ENCODE results near the gene MYBL2. TPM values are rescaled to one million over a fixed set of nuclear protein-coding genes. Genes with fewer than 3 reads are reported as not detected.

MYBL2 gene
- polyA plus RNA-seq, 1 donor (not counting 4 experiments of a cell fraction or from before 2014, with no cell fraction given), result 4.0 TPM

- Histone ChIP-seq H3K4me1 (ENCODE audit: control insufficient read depth, extremely low read depth, insufficient read depth, low read length) (no peaks in the 10 kb centered on the region), H3K4me2 (ENCODE audit: control insufficient read depth, extremely low read depth, insufficient read depth, low read depth, low read length) (no peak overlapping the region), H3K27ac (ENCODE audit: control insufficient read depth, insufficient read depth, low read length) (no peak overlapping the region), H3K27me3 (ENCODE audit: control insufficient read depth, extremely low read depth, insufficient read depth, low read length) (no peaks in the 10 kb centered on the region), H2AFZ (ENCODE audit: control insufficient read depth, low read length) (no peak overlapping the region), H3K4me3 (ENCODE audit: control insufficient read depth in 2 of 3, extremely low read depth in 1 of 3, insufficient read depth in 2 of 3, low read depth in 1 of 3, low read length in 3 of 3) (no peak overlapping the region), H3K79me2 (ENCODE audit: control insufficient read depth, insufficient read depth, low read length) (no peaks in the 10 kb centered on the region), H3K36me3 (ENCODE audit: control insufficient read depth in 2 of 2, extremely low read depth in 1 of 2, insufficient read depth in 2 of 2, low read length in 2 of 2) (peaks cover 0 to 11% of the 10 kb centered on the region in 2 experiments), H3K9ac (ENCODE audit: control insufficient read depth, extremely low read depth, insufficient read depth, low read length) (no peak overlapping the region), H3K9me3 (ENCODE audit: control insufficient read depth, low read depth, low read length) (no peaks in the 10 kb centered on the region), H3K9me1 (ENCODE audit: control insufficient read depth, extremely low read depth, insufficient read depth, low read length) (no peaks in the 10 kb centered on the region), H4K20me1 (ENCODE audit: control insufficient read depth, extremely low read depth, insufficient read depth, low read length) (no peaks in the 10 kb centered on the region)
- TF ChIP-seq EZH2 (IDR thresholded peaks at IDR 0.05; ENCODE audit: low read length), result no peak
- no peak for TF ChIP-seq CTCF (optimal IDR thresholded peaks at IDR 0.05 in 1 of 3, IDR thresholded peaks at IDR 0.05 in 1 of 3, conservative IDR thresholded peaks at IDR 0.05 in 1 of 3; ENCODE audit: extremely low read depth in 1 of 3, insufficient read depth in 2 of 3, low read length in 3 of 3)
- DNase-seq (ENCODE audit: low read depth, low spot score) (no peak), FAIRE-seq (no peak)
- dilution Hi-C loops (cut with MboI; ENCODE audit: extremely low pct_ligation_motif_present, low sequenced_read_pairs), result no loop called here
These were observed 33.1 kb downstream of the MYBL2 start for GRCh38 chr20:43699941-43700565.

GRCh38 chr20:43700627-43701026 is 33.7 kb downstream of the MYBL2 start:
- Histone ChIP-seq H3K4me2 (ENCODE audit: control insufficient read depth, extremely low read depth, insufficient read depth, low read depth, low read length) (no peak overlapping the region), H3K9me3 (ENCODE audit: control insufficient read depth, low read depth, low read length) (no peaks in the 10 kb centered on the region), H3K36me3 (ENCODE audit: control insufficient read depth in 2 of 2, extremely low read depth in 1 of 2, insufficient read depth in 2 of 2, low read length in 2 of 2) (peaks cover 0 to 11% of the 10 kb centered on the region in 2 experiments), H2AFZ (ENCODE audit: control insufficient read depth, low read length) (no peak overlapping the region), H3K9me1 (ENCODE audit: control insufficient read depth, extremely low read depth, insufficient read depth, low read length) (no peaks in the 10 kb centered on the region), H3K4me1 (ENCODE audit: control insufficient read depth, extremely low read depth, insufficient read depth, low read length) (no peaks in the 10 kb centered on the region), H3K4me3 (ENCODE audit: control insufficient read depth in 2 of 3, extremely low read depth in 1 of 3, insufficient read depth in 2 of 3, low read depth in 1 of 3, low read length in 3 of 3) (no peak overlapping the region), H4K20me1 (ENCODE audit: control insufficient read depth, extremely low read depth, insufficient read depth, low read length) (no peaks in the 10 kb centered on the region), H3K9ac (ENCODE audit: control insufficient read depth, extremely low read depth, insufficient read depth, low read length) (no peak overlapping the region), H3K79me2 (ENCODE audit: control insufficient read depth, insufficient read depth, low read length) (no peaks in the 10 kb centered on the region), H3K27ac (ENCODE audit: control insufficient read depth, insufficient read depth, low read length) (no peak overlapping the region), H3K27me3 (ENCODE audit: control insufficient read depth, extremely low read depth, insufficient read depth, low read length) (no peaks in the 10 kb centered on the region)
- FAIRE-seq, result no peak
- TF ChIP-seq EZH2 (IDR thresholded peaks at IDR 0.05; ENCODE audit: low read length) (no peak), CTCF (optimal IDR thresholded peaks at IDR 0.05 in 1 of 3, IDR thresholded peaks at IDR 0.05 in 1 of 3, conservative IDR thresholded peaks at IDR 0.05 in 1 of 3; ENCODE audit: extremely low read depth in 1 of 3, insufficient read depth in 2 of 3, low read length in 3 of 3) (no peak)
- no peak for DNase-seq (ENCODE audit: low read depth, low spot score)
- dilution Hi-C loops (cut with MboI; ENCODE audit: extremely low pct_ligation_motif_present, low sequenced_read_pairs), result no loop called here
